Aorta (tissue), 5 donors: ENCODE results near the gene CACNB1. TPM values are rescaled to one million over a fixed set of nuclear protein-coding genes. Genes with fewer than 3 reads are reported as not detected.

ENCODE experiments used
- ATAC-seq: fragments of 200-7000 bp; cut with Tn5 transposase; one replicate; pipeline ENCODE4 v1.9.1; 2022; ENCODE audit warnings: moderate library complexity; ENCODE audit not compliant: low FRiP score
- DNase-seq, 2 donors: peaks; one replicate each; pipeline ENCODE4 v3.0.0-alpha.2; 2020
- H3K27ac ChIP-seq, 2 donors: one replicate each; pipeline ENCODE4 v1.5.1; 2013; ENCODE audit warnings: low read length in 2 of 2, mild to moderate bottlenecking in 2 of 2, moderate library complexity in 2 of 2, control low read depth in 1 of 2, inconsistent platforms in 1 of 2, low read depth in 1 of 2
- H3K27me3 ChIP-seq, 2 donors: one replicate each; pipeline ENCODE4 v1.6.1; 2013; ENCODE audit warnings: control low read depth in 1 of 2, low read length in 1 of 2, mild to moderate bottlenecking in 1 of 2, moderate library complexity in 1 of 2; ENCODE audit not compliant: insufficient read depth in 2 of 2, control insufficient read depth in 1 of 2
- H3K36me3 ChIP-seq, 2 donors: one replicate each; pipeline ENCODE4 v1.6.1; 2013; ENCODE audit warnings: control low read depth in 1 of 2, low read length in 1 of 2, mild to moderate bottlenecking in 1 of 2; ENCODE audit not compliant: insufficient read depth in 2 of 2, control insufficient read depth in 1 of 2
- H3K4me1 ChIP-seq, 2 donors: one replicate each; pipeline ENCODE4 v1.6.1; 2013; ENCODE audit warnings: low read length in 2 of 2, control low read depth in 1 of 2, mild to moderate bottlenecking in 1 of 2, moderate library complexity in 1 of 2; ENCODE audit not compliant: insufficient read depth in 2 of 2, control insufficient read depth in 1 of 2
- H3K4me3 ChIP-seq, 2 donors: one replicate each; pipeline ENCODE4 v1.5.1; 2013; ENCODE audit warnings: low read length in 2 of 2, control low read depth in 1 of 2, mild to moderate bottlenecking in 1 of 2
- H3K9me3 ChIP-seq: one replicate; pipeline ENCODE4 v1.6.1; 2013; ENCODE audit warnings: mild to moderate bottlenecking, low read length; ENCODE audit not compliant: control insufficient read depth
- WGBS, 2 donors: extraction: QIAGEN DNeasy Blood & Tissue Kit; methylation state at CpG; one replicate each; pipeline ENCODE4 v1.1.7; 2013; 5-methylcytosine and 5-hydroxymethylcytosine counted together
- intact Hi-C, 2 donors: fragments of 100-400 bp; cut with DNase I; formaldehyde crosslinking; loops; one replicate each; pipeline versions ENCODE4 v1.14.2 to v1.15.0; 2022
- polyA plus RNA-seq, 2 donors: library from polyadenylated mRNA; stranded (reverse); fragments of 200-250 nt; gene quantifications; one replicate each; pipeline ENCODE4 v1.2.3, GENCODE V29; 2013
- total RNA-seq, 2 donors: library from RNA; stranded (reverse); fragmentation: NEBNext Ultra II Directional; extraction: Animal tissue kit (Norgen Biotek cat#: 25700); gene quantifications; one replicate each; pipeline ENCODE4 v1.2.1, GENCODE V29; 2021
- donor health status: healthy with polysubstance abuse.
- donor health status: Bipolar disorder and iron deficiency.
- donor health status: DM: no; HTN: no; CAD: no.
- donor health status: DM: no; HTN: no; CAD: no.
- donor health status: DM: yes; HTN: yes; CAD: no.

CACNB1 gene
- total and polyA plus RNA-seq, 4 donors: 1.9 to 50.6 (median 30.6) TPM

GRCh38 chr17:39123627-39124026, 73.8 kb downstream of the CACNB1 start:
- no peak for DNase-seq
- no peaks in the 10 kb centered on the region for H3K27me3 ChIP-seq
- ATAC-seq: peak; percentile 11
- H3K9me3 ChIP-seq: no peaks in the 10 kb centered on the region
- intact Hi-C loops: loop anchor here in 1 of 2 donors (10.0 kb wide), 1 partner anchor 99 kb away; no protein-coding TSS in a partner anchor
- H3K4me1 ChIP-seq: no peaks in the 10 kb centered on the region
- H3K4me3 ChIP-seq: no peak overlapping the region
- no peak overlapping the region for H3K27ac ChIP-seq
- 6 to 11% methylated on average over 9 of the region's 9 CpGs for WGBS, 2 donors
- no peaks in the 10 kb centered on the region for H3K36me3 ChIP-seq

Other genes with a start within 250 kb of the CACNB1 start
- gene FBXO47, start 230.3 kb downstream of the CACNB1 start, total RNA-seq: not detected
- gene FBXO47, start 230.3 kb downstream of the CACNB1 start, polyA plus RNA-seq: not detected
- 10 to 100 TPM in 1 of 2 donors, 1 to 10 TPM in 1; 7.2 to 39.1 TPM for gene PLXDC1, start 46.0 kb downstream of the CACNB1 start, total RNA-seq
- gene PLXDC1, start 46.0 kb downstream of the CACNB1 start, polyA plus RNA-seq: 1 to 10 TPM; 1.7 to 2.5 TPM
- under 1 TPM in 1 of 2 donors, not detected in 1; 0.54 TPM for gene ARL5C, start 31.5 kb downstream of the CACNB1 start, total RNA-seq
- not detected for gene ARL5C, start 31.5 kb downstream of the CACNB1 start, polyA plus RNA-seq
- 1,000 to 10,000 TPM; 1,206 to 1,264 TPM for gene RPL19, start 2.6 kb upstream of the CACNB1 start, total RNA-seq
- 1,000 to 10,000 TPM; 2,950 to 3,759 TPM for gene RPL19, start 2.6 kb upstream of the CACNB1 start, polyA plus RNA-seq
- 10 to 100 TPM; 29.2 to 53.3 TPM for gene STAC2, start 28.3 kb upstream of the CACNB1 start, total RNA-seq
- 1 to 10 TPM; 2.0 to 4.7 TPM for gene STAC2, start 28.3 kb upstream of the CACNB1 start, polyA plus RNA-seq
- 10 to 100 TPM; 22.0 to 29.8 TPM for gene FBXL20, start 204.0 kb upstream of the CACNB1 start, total RNA-seq
- 1 to 10 TPM; 2.9 to 4.1 TPM for gene FBXL20, start 204.0 kb upstream of the CACNB1 start, polyA plus RNA-seq